Measurements from ENCODE around the gene PTPDC1.

DNA sequence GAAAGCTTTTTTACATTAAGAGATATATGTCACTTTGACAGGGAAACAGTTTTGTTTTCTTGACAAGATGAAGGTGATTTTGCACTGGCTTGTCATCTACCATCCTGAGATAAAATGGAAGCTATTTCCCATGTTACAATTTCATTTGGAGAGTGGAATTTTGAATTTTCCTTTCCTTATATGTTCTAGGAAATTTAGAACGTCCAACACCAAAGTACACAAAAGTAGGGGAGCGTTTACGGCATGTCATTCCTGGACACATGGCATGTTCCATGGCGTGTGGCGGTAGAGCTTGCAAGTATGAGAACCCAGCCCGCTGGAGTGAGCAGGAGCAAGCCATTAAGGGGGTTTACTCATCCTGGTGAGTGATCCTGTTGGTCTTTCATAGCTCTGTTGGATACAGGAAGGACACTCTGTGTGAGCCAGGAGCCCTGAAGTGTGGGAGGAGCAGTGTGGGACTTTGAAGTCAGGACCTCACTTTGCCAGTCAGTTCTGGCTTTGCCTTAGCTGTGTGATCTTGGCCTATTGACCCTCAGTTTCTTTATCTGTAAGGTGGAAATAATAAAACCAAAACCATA, 887 bp downstream of the PTPDC1 start:
- TF ChIP-seq EZH2phosphoT487 (IDR thresholded peaks at IDR 0.05; ENCODE audit: low read depth), result no peak
- TF ChIP-seq, protein P1, sequence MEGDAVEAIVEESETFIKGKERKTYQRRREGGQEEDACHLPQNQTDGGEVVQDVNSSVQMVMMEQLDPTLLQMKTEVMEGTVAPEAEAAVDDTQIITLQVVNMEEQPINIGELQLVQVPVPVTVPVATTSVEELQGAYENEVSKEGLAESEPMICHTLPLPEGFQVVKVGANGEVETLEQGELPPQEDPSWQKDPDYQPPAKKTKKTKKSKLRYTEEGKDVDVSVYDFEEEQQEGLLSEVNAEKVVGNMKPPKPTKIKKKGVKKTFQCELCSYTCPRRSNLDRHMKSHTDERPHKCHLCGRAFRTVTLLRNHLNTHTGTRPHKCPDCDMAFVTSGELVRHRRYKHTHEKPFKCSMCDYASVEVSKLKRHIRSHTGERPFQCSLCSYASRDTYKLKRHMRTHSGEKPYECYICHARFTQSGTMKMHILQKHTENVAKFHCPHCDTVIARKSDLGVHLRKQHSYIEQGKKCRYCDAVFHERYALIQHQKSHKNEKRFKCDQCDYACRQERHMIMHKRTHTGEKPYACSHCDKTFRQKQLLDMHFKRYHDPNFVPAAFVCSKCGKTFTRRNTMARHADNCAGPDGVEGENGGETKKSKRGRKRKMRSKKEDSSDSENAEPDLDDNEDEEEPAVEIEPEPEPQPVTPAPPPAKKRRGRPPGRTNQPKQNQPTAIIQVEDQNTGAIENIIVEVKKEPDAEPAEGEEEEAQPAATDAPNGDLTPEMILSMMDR (IDR thresholded peaks at IDR 0.05; ENCODE audit: low read depth, low read length), result no peak

All from OCI-LY3 (cell line).